GM19395 (cell line): ENCODE measurements around the gene GALNT16.

Experiments used
- ATAC-seq: cut with Tn5 transposase; IDR thresholded peaks from one replicate; pipeline ENCODE4 v1.9.1; 2021; ENCODE audit warnings: mild to moderate bottlenecking, moderate library complexity; ENCODE audit not compliant: unreplicated experiment

GALNT16 gene

GRCh38 chr14:69333791-69334337 is 73.9 kb downstream of the GALNT16 start:
- ATAC-seq: no peak

- ATAC-seq: no peak
These were observed 74.6 kb downstream of the GALNT16 start for GRCh38 chr14:69334576-69334975.

- ATAC-seq: no peak
These were observed 75.4 kb downstream of the GALNT16 start for GRCh38 chr14:69335371-69335771.

GRCh38 chr14:69337984-69338383 is 78.0 kb downstream of the GALNT16 start:
- ATAC-seq: no peak

GRCh38 chr14:69339426-69339825 is 79.5 kb downstream of the GALNT16 start:
- ATAC-seq: no peak

- no peak for ATAC-seq
These were observed 83.1 kb downstream of the GALNT16 start for GRCh38 chr14:69342928-69343525.

- ATAC-seq: no peak
These were observed 84.2 kb downstream of the GALNT16 start for GRCh38 chr14:69344171-69344570.

GRCh38 chr14:69345402-69345801 is 85.4 kb downstream of the GALNT16 start:
- no peak for ATAC-seq

- ATAC-seq: no peak
These were observed 86.8 kb downstream of the GALNT16 start for GRCh38 chr14:69346710-69347109.

GRCh38 chr14:69349091-69349777 is 89.3 kb downstream of the GALNT16 start:
- no peak for ATAC-seq

- ATAC-seq: no peak
These were observed 90.9 kb downstream of the GALNT16 start for GRCh38 chr14:69350892-69351291.

GRCh38 chr14:69351385-69351784 is 91.4 kb downstream of the GALNT16 start:
- ATAC-seq: no peak

- ATAC-seq: no peak
These were observed 92.0 kb downstream of the GALNT16 start for GRCh38 chr14:69351911-69352310.

- no peak for ATAC-seq
These were observed 93.2 kb downstream of the GALNT16 start for GRCh38 chr14:69353168-69353567.

GRCh38 chr14:69354383-69355153 is 94.6 kb downstream of the GALNT16 start:
- peak; percentile 88 for ATAC-seq

GRCh38 chr14:69355154-69355597 is 95.2 kb downstream of the GALNT16 start:
- ATAC-seq: no peak

- ATAC-seq: no peak
These were observed 95.8 kb downstream of the GALNT16 start for GRCh38 chr14:69355607-69356281.

- no peak for ATAC-seq
These were observed 97.1 kb downstream of the GALNT16 start for GRCh38 chr14:69356903-69357543.

GRCh38 chr14:69357544-69358200 is 97.7 kb downstream of the GALNT16 start:
- ATAC-seq: no peak
